ENCODE measurements around the gene FTH1.

GRCh38 chr11:61956191-61957020 lies 11.0 kb downstream of the FTH1 start:
- TF ChIP-seq EZH2 (IDR thresholded peaks at IDR 0.05; ENCODE audit: borderline replicate concordance, low read depth, low read length, poor library complexity, severe bottlenecking), result no peak
- TF ChIP-seq CTCF (conservative IDR thresholded peaks at IDR 0.05; ENCODE audit: low read depth, low read length), result no peak
